Stimulated activated CD8-positive, alpha-beta memory T cell treated with anti-CD3 and anti-CD28 coated beads, Interleukin-7, amount 100 ng/mL, for 48 hours (primary cell): Measurements from ENCODE around the gene RFC5.
A peak's percentile ranks its signal among the peaks of the same experiment; 100 is the strongest.
"Not testable (repeated sequence)": the region's sequence is repeated elsewhere in the genome, so short reads cannot be mapped to it uniquely, and the experiment has no call there.

ENCODE experiments used
- DNase-seq, 2 donors: peaks; one replicate each; pipeline ENCODE4 v3.0.0-alpha.2; 2020; ENCODE audit warnings: low read depth in 1 of 2; ENCODE audit errors: extremely low read depth in 1 of 2

The RFC5 gene, protein sequence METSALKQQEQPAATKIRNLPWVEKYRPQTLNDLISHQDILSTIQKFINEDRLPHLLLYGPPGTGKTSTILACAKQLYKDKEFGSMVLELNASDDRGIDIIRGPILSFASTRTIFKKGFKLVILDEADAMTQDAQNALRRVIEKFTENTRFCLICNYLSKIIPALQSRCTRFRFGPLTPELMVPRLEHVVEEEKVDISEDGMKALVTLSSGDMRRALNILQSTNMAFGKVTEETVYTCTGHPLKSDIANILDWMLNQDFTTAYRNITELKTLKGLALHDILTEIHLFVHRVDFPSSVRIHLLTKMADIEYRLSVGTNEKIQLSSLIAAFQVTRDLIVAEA

DNA sequence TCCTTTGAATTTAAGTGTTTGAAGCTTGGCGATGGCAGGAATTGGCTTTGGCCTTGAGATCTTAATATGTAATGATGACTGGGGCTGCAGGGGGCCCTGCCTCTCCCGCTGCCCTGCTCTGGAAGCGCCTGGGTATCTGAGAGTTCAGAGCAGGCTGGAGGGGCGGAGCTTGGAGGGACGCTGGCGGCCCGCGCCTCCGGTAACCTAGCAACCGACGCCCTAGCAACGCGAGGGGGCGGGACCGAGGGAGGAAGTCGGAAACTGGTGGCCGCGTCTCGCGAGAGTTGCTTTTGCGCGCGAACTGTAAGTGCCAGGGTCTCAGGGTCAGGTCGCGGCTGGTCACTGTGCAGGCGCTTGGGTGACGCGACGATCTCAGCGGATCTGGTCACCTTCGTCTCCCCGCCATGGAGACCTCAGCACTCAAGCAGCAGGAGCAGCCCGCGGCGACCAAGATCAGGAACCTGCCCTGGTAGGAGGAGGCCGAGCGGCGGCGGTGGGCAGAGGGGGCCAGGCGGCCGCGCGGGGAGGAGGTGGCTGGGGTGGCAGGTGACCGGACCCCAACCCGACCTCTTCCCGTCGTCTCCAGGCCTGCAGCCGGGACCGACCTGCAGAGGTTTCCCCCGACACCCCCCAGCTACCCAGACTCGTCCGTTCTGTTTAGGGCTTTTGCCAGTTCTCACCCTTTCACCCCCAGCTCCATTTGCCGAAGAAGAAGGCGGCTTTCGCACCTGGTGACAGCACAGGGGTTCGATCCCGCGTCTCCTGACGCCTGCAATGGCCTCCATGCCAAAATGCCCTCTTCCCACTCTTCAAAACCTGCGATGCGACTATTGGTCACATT, at the start of gene RFC5:
RFC5 (plus strand) TSS at position 280 of the 841 bp plus-strand sequence; CDS start at position 405, 125 bp downstream.
- peak; percentile 96 for DNase-seq

DNA sequence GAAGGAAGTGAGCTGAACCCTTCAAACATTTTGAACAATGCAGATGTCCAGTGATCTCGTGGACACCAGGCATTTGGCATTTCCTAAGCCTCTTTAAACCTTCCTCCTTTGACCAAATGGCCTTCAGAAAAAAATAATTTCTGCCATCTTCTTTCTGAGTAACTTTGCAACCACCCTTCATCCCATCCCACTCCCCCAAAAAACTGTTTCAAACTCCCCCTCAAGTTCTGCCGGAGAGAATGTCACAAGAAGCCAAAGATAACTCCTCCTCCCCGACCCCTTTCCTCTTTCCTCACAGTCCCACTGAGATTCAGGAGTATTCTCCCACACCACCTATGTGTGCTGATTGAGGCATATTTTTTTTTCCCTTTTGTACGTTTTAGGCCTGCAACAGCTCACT, 49.5 kb upstream of the RFC5 start:
- DNase-seq: no peak

DNA sequence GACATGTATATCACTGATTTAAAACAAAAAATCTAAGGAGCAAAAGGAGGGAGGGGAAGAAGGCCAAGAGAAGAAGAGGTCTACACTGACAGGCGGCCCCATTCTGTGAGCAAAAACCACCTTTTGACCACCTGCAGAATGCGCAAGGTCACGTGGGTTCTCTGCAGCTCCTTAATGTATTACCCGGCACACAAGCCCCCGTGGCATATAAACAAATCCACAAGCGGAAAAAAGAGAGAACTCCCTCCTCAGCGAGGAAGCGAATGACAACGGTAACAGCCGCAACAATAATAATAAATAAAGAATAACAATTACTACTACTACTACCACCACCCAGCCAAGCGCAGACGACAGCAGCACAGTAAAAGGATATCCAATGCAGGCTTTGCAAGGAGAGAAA, 49.0 kb upstream of the RFC5 start:
- DNase-seq: no peak

DNA sequence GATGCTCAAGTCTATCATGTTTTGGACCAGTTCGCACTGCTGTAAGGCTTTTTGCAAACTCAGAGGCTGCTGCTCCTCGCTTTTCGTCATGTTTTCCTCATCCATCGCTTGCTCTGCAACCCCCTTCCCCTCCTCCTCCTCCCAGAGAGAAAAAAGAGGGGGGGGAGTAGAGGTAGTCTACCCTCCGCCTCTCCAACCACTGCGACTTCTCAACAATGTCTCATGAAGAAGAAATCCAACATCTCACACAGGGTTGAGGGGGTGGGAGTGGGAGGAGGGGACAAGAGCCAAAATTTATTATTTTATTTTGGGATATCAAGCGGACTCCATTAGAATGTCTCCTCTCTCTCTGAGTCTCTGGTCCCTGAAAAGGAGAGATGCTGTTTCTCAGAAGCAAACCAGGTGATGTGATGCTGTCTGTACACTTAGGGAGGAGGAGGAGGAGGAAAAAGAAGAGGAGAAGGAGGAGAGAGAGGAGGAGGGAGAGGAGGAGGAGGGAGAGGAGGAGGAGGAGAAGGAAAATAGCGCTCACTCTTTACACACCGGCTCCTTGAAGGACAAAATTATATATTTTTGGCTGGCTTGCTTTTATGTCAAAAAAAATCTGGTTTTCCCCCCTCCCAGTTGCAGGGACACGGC, 48.2 kb upstream of the RFC5 start:
- no peak for DNase-seq

DNA sequence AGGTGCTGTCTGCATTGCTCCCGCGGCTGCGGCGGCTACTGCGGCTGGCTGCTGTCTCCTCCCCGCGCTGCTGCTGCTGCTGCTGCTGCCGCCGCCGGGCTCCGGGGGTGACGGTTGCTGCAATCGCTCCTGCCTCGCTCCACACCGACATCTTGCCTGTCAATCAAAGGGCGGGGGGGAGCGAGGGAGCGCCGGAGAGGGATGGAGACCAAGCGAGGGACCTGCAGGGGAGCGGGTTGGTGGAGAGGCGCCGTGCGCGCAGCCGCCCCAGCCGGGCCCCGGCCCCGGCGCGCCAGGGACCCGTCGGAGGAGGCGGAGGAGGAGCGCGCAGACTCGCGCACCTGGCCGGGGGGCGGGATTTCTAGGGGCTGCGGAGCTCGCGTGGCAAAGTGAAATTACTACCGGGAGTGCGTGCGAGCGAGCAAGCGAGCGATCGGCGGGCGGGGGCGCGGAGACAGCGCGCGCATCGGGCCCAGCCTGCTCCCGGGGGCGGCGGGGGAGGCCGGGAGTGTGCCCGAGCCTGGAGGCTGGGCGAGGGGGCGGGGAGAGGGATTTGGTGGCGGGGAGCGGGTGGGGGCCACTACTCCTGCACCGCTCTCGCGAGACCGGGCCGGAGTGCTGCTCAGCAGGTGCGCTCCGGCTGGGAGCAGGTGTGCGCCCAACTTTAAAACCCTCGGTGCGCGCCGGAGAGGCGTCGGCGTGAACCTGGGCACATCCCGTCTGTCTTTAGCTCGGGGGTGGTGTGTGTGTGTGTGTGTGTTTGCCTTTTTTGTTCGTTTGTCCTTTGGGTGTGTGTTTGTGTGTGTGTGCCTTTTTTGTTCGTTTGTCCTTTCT, 47.5 kb upstream of the RFC5 start, which contains the start of gene KSR2:
KSR2 (minus strand) TSS at position 165 of the 834 bp plus-strand sequence. CDS start 735 bp downstream, outside the sequence.
- DNase-seq: peak; percentile 13 to 45

DNA sequence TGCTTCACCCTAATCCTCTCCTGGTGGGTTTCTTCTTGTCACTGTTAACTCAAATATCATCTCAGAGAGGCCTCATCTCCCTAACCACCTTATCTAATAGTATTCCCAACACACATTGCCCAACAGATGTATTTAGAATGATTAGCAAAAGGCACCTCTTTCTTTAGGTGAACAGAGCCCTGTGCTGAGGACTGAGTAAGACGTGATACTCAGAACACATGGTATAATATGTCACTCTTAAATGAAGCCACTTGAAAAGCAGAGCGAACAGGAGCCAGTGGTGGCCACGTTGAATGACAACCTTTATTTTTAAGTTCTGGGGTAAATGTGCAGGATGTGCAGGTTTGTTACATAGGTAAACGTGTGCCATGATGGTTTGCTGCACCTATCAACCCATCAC, 46.2 kb upstream of the RFC5 start:
- no peak for DNase-seq

DNA sequence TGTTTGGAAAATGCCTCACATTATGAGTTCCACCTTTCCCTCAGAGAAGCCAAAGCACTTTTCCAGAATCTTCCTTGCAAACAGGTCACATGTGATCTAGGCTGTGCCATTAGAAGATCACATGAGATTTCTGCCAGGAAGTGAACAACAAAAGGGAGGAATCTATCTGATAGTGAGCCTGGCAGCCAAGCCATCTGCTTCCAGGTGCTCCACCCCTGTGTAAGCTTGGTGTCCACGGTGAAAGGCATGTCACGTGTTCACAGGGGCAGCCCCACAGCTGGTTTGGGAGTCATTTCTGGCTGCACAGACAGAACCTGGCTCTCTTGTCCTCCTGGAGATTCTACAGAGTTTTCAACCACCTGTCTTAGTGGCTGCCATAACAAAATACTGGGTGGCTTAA, 44.2 kb upstream of the RFC5 start:
- no peak for DNase-seq

DNA sequence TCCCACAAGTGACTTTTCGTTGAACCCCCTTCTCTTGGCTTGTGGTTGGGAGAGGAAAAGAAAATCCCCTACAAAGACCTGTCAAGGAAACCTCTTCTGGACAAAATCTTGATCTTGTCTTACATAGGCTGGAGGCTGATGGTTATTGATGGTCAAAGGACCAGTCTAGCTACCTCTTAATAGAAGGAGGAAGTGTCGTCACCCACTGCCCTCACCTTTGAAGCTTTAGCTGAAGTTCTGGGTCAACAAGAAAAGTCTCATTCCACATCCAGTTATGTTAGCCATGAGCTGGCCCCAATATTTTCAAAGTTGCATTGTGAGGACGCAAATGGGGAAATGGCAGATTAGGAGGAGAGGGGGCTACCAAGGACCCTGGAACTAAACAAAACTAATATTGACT, 41.5 kb upstream of the RFC5 start:
- DNase-seq: no peak

DNA sequence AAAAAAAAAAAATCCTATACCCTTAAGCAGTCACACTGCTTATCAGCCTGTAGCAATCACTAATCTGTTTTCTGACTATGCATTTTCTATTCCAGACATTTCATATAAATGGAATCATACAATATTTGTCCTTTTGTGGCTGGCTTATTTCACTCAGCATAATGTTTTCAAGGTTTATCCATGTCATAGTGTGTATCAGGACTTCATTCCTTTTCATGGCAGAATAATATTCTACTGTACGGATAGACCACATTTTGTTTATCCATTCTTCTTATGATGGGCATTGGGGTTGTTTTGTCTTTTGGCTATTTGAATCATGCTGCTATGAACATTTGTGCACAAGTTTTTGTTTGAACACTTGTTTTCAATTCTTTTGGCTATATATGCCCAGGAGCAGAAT, 39.1 kb upstream of the RFC5 start:
- no peak for DNase-seq

DNA sequence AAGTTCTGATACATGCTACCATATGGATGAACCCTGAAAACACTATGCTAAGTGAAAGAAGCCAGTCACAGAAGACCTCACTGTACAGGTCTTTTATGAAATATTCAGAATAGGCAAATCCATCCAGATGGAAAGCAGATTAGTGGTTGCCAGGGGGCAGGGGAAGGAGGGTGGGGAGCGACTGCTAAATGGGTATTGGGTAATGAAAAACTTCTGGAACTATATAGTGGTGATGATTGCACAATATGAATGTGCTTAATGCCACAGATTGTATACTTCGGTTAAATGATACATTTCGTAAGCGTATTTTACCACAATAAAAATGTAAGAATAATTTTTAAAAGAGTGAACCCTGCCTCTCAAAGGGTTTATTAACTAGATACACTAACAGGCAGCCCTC, 35.9 kb upstream of the RFC5 start:
- no peak for DNase-seq

DNA sequence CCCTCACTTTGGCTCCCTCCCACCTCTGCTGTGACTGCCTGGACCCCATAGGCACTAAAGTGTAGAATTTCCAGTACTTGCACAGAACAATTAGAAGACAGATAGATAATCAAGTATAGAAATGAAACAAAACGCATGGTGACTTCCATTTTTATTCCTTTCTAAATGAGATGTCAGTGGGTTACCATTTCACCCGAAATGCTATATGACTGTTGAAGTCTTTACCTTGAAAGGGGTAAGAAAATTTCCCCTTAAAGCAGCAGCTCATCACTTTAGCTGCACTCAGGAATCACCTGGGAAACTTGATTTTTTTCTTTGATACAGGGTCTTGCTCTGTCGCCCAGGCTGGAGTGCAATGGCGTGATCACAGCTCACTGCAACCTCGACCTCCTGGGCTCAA, 35.2 kb upstream of the RFC5 start:
- DNase-seq: no peak

DNA sequence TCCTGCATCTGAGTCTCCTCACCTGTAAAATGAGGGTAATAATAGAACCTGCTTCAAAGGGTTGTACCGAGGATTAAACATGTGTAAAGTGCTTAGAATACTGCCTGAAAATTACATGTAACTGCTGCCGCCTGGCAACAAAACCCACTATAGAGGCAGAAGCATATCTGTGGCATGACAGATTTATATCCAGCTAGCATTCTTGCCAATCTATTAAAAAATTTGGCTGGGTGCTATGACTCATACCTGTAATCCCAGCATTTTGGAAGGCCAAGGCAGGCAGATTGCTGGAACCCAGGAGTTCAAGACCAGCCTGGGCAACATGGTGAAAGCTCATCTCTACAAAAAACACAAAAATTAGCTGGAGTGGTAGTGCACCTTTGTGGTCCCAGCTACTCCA, 31.3 kb upstream of the RFC5 start:
- DNase-seq: no peak

DNA sequence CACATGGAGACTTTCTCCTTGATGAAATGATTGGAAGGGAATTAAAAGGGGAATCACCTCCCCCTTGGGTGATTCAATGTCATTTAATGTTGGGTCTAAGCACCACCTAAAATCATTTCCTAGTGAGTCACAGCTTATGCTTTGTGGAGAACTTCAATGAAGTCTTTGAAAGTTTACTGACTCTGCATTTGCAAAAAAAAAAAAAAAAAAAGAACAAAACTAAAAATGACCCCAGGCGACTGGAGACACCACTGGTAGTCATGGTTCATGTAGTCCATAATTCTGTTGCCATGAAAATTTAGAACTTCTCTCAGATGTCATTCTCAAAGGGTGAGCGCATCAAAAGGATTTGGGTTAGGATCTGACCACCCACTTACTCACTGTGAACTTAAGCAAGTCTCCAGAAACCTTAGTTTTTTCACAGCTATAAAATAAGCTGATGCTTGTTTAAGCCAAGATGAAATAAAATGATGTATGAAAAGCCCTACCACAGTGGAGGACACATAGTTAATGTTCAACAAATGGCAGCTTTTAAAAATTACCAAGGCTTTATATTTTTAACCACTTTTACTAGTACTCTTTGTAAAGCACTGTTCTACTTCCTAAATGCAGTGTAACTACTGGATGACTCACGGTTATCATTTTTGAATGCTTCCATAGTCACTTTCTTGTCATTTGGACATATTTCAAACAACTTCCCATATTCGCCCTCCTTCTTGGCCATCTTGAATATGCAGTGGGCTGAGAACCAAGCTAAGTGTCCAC, 29.6 kb upstream of the RFC5 start:
- no peak for DNase-seq

DNA sequence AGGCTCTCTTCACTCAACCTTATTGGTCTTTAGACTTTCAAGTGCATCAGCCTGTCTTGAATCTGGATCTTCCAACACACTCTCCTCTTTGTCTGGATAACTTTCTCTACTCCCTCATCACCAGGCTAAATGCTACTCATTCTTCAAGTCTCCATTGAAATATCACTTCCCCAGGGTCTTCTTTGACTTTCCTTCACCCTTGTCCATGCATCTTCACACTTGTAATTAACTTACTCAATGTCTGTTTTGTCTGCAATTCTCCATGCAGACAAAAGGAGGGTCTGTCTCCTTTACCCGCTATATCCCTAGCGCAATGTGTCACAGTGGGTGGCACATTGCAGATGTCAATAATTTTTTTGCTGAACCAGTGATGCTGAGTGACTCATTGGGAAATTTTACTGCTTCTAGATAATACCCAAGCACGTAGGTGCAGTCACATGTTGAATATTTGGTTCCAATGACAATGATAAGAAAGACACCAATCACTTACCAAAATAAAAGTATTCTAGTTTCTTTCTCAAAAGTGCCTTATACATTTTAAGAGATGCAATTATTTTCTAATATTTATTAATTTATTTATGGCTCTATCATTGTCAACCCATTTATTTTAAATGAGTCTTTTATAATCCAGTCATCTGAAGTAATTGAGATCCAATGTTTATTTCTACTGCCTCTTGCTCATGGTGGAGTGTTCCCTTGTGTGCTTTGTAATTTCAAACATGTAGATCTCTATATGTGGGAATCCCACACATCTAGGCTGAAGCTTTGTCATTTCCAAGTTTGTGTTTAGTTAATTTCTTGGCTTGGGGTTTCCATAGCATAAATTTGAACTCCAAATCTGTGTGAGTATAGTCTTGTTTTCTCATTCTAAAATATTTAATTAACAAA, 21.7 kb upstream of the RFC5 start:
- DNase-seq: no peak

DNA sequence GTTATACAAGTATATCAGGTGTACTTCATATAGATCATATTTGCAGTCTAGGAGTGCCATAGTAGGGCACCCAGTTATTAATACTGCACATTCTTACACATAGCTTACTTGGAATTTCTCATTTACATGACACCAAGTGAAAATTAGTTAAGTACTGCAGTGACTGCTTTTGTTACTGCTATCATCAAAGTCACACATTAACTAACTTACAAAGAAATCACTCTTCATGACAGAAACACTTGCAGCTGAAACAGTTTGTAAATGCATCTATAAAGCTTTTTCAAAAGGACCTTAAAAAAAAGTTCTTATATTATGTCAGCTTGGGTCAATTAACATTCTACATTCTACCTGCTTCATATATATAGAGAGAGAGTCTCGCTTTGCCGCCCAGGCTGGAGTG, 17.8 kb upstream of the RFC5 start:
- no peak for DNase-seq

DNA sequence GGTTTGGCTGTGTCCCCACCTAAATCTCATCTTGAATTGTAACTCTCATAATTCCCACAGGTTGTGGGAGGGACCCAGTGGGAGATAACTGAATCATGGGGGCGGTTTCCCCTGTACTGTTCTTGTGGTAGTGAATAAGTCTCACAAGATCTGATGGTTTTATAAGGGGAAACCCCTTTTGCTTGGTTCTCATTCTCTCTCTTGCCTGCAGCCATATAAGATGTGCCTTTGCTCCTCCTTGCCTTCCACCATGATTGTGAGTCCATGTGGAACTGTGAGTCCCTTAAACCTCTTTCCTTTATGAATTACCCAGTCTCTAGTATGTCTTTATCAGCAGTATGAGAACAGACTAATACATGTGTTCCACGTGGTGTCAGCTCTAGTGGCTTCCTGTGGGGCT, 16.7 kb upstream of the RFC5 start:
- DNase-seq: not testable (repeated sequence)

DNA sequence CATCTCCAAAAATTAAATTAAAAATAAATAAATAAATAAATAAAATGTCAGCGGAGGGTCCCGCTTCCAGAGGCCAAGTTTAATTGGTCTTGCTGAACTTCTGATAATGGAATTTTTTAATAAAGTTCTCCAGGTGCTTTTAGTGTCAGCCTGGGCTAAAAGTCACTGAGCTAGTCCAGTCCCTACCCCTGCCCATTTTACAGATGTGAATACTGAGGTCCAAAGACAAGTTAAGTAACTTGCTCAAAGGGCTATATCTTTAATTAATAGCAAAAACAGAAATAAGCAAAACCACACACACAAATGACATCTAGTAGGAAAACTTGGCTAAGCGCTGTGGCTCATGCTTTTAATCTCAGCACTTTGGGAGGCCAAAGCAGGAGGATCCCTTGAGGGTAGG, 5.6 kb upstream of the RFC5 start:
- DNase-seq: no peak

DNA sequence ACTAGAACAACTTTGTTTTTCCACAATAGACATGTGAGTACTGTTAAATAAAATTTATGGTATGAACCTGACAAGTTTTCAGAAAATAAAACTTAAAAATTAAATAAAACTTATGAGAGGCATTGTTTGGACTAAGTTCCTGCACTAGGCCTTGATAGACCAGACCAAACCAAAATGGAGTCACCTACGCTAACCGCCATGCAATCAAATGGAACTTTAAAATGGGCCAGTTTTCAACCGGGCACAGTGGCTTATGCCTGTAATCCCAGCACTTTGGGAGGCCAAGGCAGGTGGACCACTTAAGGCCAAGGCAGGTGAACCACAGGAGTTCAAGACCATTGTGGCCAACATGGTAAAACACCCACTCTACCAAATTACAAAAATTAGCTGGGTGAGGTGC, 5.1 kb upstream of the RFC5 start:
- no peak for DNase-seq

DNA sequence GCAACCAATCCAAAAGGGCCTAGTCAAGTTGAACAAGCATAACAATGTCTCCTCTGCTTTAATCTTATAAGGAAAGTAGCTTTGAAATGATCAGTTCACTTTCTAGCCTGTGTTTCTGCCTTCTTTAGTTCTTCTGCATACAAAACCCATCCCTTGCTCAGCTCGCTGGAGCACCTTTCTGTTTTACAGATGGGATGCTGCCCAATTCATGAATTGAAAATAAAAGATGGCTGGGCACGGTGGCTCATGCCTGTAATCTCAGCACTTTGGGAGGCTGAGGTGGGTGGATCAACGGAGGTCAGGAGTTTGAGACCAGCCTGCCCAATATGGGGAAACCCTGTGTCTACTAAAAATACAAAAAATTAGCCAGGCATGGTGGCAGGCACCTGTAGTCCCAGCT, 4.5 kb upstream of the RFC5 start:
- no peak for DNase-seq
